HG03097 (cell line): ENCODE measurements around the gene TSPEAR.
"Not testable (repeated sequence)": the region's sequence is repeated elsewhere in the genome, so short reads cannot be mapped to it uniquely, and the experiment has no call there.

ENCODE experiments used
- ATAC-seq: cut with Tn5 transposase; IDR thresholded peaks from one replicate; pipeline ENCODE4 v1.9.1; 2021; ENCODE audit not compliant: unreplicated experiment, low FRiP score

Gene TSPEAR

GRCh38 chr21:44703731-44704635 is 7.4 kb downstream of the TSPEAR start:
- no peak for ATAC-seq

GRCh38 chr21:44702973-44703730 is 8.2 kb downstream of the TSPEAR start:
- no peak for ATAC-seq

GRCh38 chr21:44702111-44702972 is 9.0 kb downstream of the TSPEAR start:
- ATAC-seq, result no peak

- ATAC-seq, result no peak
These were observed 9.8 kb downstream of the TSPEAR start for GRCh38 chr21:44701541-44701940.

- no peak for ATAC-seq
These were observed 10.4 kb downstream of the TSPEAR start for GRCh38 chr21:44701023-44701400.

- no peak for ATAC-seq
These were observed 11.0 kb downstream of the TSPEAR start for GRCh38 chr21:44700101-44701022.

GRCh38 chr21:44699502-44700001 is 11.8 kb downstream of the TSPEAR start:
- no peak for ATAC-seq

GRCh38 chr21:44697811-44698734 is 13.3 kb downstream of the TSPEAR start:
- no peak for ATAC-seq

- ATAC-seq, result not testable (repeated sequence)
These were observed 14.1 kb downstream of the TSPEAR start, which contains the start of gene KRTAP10-12 for GRCh38 chr21:44697172-44697810. Gene KRTAP10-12, plus strand, starts transcription at chr21:44697172. Its CDS starts 30 bp downstream, at chr21:44697202.

- no peak for ATAC-seq
These were observed 14.8 kb downstream of the TSPEAR start for GRCh38 chr21:44696572-44696971.

- ATAC-seq, result no peak
These were observed 15.7 kb downstream of the TSPEAR start for GRCh38 chr21:44695641-44696040.

GRCh38 chr21:44695184-44695583 is 16.2 kb downstream of the TSPEAR start:
- no peak for ATAC-seq

- no peak for ATAC-seq
These were observed 16.6 kb downstream of the TSPEAR start for GRCh38 chr21:44694776-44695175.

GRCh38 chr21:44692798-44693512 is 18.4 kb downstream of the TSPEAR start:
- ATAC-seq, result no peak

GRCh38 chr21:44691686-44692085 is 19.7 kb downstream of the TSPEAR start:
- ATAC-seq, result no peak

GRCh38 chr21:44689740-44690139 is 21.6 kb downstream of the TSPEAR start:
- ATAC-seq, result not testable (repeated sequence)

GRCh38 chr21:44687671-44688070 is 23.7 kb downstream of the TSPEAR start:
- no peak for ATAC-seq
